ELR (cell line): ENCODE data around the gene AFTPH.
A peak's percentile ranks its signal among the peaks of the same experiment; 100 is the strongest.
"Not testable (repeated sequence)": the region's sequence is repeated elsewhere in the genome, so short reads cannot be mapped to it uniquely, and the experiment has no call there.

ENCODE experiments used
- DNase-seq: peaks from one replicate; pipeline ENCODE4 v3.0.0-alpha.2; 2015; ENCODE audit warnings: low read depth

AFTPH gene

GRCh38 chr2:64500549-64500948 lies 23.6 kb upstream of the AFTPH start:
- DNase-seq: no peak

GRCh38 chr2:64501946-64502345 lies 22.2 kb upstream of the AFTPH start:
- DNase-seq: no peak

- no peak for DNase-seq
Observed at GRCh38 chr2:64502860-64503259, 21.3 kb upstream of the AFTPH start.

GRCh38 chr2:64504774-64505720 lies 19.1 kb upstream of the AFTPH start:
- DNase-seq: no peak

- no peak for DNase-seq
Observed at GRCh38 chr2:64506686-64507085, 17.4 kb upstream of the AFTPH start.

GRCh38 chr2:64514008-64514407 lies 10.1 kb upstream of the AFTPH start:
- DNase-seq: no peak

GRCh38 chr2:64515086-64515485 lies 9.0 kb upstream of the AFTPH start:
- DNase-seq: no peak

GRCh38 chr2:64516651-64517510 lies 7.2 kb upstream of the AFTPH start:
- no peak for DNase-seq

- DNase-seq: no peak
Observed at GRCh38 chr2:64517511-64517884, 6.6 kb upstream of the AFTPH start.

GRCh38 chr2:64522843-64523428 lies 1.2 kb upstream of the AFTPH start:
- DNase-seq: peak; percentile 91

GRCh38 chr2:64524604-64525316 lies 632 bp downstream of the AFTPH start:
- DNase-seq: peak; percentile 33

- peak; percentile 54 for DNase-seq
Observed at GRCh38 chr2:64525317-64525613, 1.1 kb downstream of the AFTPH start.

- no peak for DNase-seq
Observed at GRCh38 chr2:64526034-64526433, 1.9 kb downstream of the AFTPH start.

GRCh38 chr2:64530946-64531345 lies 6.8 kb downstream of the AFTPH start:
- not testable (repeated sequence) for DNase-seq

- DNase-seq: no peak
Observed at GRCh38 chr2:64532030-64532429, 7.9 kb downstream of the AFTPH start.

GRCh38 chr2:64533882-64534281 lies 9.8 kb downstream of the AFTPH start:
- DNase-seq: no peak

GRCh38 chr2:64534363-64534762 lies 10.2 kb downstream of the AFTPH start:
- no peak for DNase-seq

GRCh38 chr2:64535024-64535423 lies 10.9 kb downstream of the AFTPH start:
- DNase-seq: no peak

GRCh38 chr2:64537991-64538390 lies 13.9 kb downstream of the AFTPH start:
- DNase-seq: peak; percentile 86

- DNase-seq: peak; percentile 42
Observed at GRCh38 chr2:64538764-64539433, 14.8 kb downstream of the AFTPH start.

- no peak for DNase-seq
Observed at GRCh38 chr2:64540615-64541014, 16.5 kb downstream of the AFTPH start.

GRCh38 chr2:64541547-64541946 lies 17.4 kb downstream of the AFTPH start:
- no peak for DNase-seq
